AG10803 (cell line): Measurements from ENCODE around the gene ZNF282.
"Not testable (repeated sequence)": the region's sequence is repeated elsewhere in the genome, so short reads cannot be mapped to it uniquely, and the experiment has no call there.

Source experiments
- DNase-seq: peaks from one replicate; pipeline ENCODE4 v3.0.0; 2010; ENCODE audit warnings: low read depth
- H3K4me3 ChIP-seq: 2 replicates; pipeline ENCODE4 v1.5.1; 2011; ENCODE audit warnings: mild to moderate bottlenecking, low read length, control low read depth
- CTCF ChIP-seq: conservative IDR thresholded peaks from 2 replicates; pipeline ENCODE4 v1.5.1; 2011; ENCODE audit warnings: mild to moderate bottlenecking, low read length, control low read depth, inconsistent platforms

The ZNF282 gene

GRCh38 chr7:149248777-149249176, 53.4 kb downstream of the ZNF282 start:
- no peak overlapping the region for H3K4me3 ChIP-seq
- no peak for TF ChIP-seq CTCF
- DNase-seq: no peak

GRCh38 chr7:149250151-149250550, 54.8 kb downstream of the ZNF282 start:
- not testable (repeated sequence) for DNase-seq, H3K4me3 ChIP-seq

- not testable (repeated sequence) for DNase-seq, H3K4me3 ChIP-seq
Measured at GRCh38 chr7:149251518-149251917, 56.2 kb downstream of the ZNF282 start.

GRCh38 chr7:149252378-149252777, 57.0 kb downstream of the ZNF282 start:
- no peak for DNase-seq
- no peak overlapping the region for H3K4me3 ChIP-seq
- no peak for TF ChIP-seq CTCF

- H3K4me3 ChIP-seq: no peak overlapping the region
- DNase-seq: no peak
- no peak for TF ChIP-seq CTCF
Measured at GRCh38 chr7:149253665-149254064, 58.3 kb downstream of the ZNF282 start.

GRCh38 chr7:149254181-149254858, 59.0 kb downstream of the ZNF282 start:
- DNase-seq: no peak
- no peak for TF ChIP-seq CTCF

GRCh38 chr7:149255174-149255573, 59.8 kb downstream of the ZNF282 start:
- no peak for TF ChIP-seq CTCF
- no peak overlapping the region for H3K4me3 ChIP-seq
- DNase-seq: no peak

More at GRCh38 chr7:149254181-149254858, 59.0 kb downstream of the ZNF282 start:
- no peak overlapping the region for H3K4me3 ChIP-seq

- TF ChIP-seq CTCF: no peak
- no peak for DNase-seq
- no peak overlapping the region for H3K4me3 ChIP-seq
Measured at GRCh38 chr7:149256568-149256967, 61.2 kb downstream of the ZNF282 start.
